ENCODE results near the gene TXNDC8.

DNA sequence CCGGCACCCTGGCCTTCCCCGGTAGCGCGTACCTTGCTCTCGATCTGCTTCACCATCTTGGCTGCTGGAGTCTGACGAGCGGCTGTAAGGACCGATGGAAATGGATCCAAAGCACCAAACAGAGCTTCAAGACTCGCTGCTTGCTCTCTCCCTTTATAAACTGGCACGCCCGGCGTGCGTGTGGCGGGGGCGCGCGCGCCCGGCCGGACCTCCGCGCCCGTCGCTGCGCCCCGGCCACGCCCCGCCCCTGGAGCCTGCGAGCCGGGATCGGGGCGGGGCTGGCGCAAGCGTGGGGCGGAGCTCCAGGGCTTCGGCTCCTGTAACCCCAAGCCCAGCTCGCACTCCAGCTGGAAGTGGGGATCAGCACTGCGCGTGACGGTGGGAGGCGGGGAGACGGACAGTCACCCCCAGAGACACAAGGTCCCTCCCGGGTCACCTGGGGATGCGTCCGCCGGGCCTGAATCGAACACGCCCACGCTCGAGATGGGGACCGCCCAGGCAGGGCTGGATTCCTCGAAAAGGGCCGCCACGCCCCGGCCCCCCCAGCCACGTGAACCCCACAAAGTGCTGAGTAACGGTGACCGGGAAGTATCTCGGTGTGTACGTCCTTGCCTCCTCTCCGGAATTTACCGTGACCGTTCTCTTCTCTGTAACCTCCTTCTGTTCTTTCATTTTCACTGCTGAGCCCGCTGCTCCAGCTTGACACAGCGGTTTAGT is 81.1 kb downstream of the TXNDC8 start, which contains the start of gene TXN:
- TF ChIP-seq, protein P1, sequence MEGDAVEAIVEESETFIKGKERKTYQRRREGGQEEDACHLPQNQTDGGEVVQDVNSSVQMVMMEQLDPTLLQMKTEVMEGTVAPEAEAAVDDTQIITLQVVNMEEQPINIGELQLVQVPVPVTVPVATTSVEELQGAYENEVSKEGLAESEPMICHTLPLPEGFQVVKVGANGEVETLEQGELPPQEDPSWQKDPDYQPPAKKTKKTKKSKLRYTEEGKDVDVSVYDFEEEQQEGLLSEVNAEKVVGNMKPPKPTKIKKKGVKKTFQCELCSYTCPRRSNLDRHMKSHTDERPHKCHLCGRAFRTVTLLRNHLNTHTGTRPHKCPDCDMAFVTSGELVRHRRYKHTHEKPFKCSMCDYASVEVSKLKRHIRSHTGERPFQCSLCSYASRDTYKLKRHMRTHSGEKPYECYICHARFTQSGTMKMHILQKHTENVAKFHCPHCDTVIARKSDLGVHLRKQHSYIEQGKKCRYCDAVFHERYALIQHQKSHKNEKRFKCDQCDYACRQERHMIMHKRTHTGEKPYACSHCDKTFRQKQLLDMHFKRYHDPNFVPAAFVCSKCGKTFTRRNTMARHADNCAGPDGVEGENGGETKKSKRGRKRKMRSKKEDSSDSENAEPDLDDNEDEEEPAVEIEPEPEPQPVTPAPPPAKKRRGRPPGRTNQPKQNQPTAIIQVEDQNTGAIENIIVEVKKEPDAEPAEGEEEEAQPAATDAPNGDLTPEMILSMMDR (IDR thresholded peaks at IDR 0.05; ENCODE audit: low read depth, low read length), result no peak
- no peak for TF ChIP-seq EZH2phosphoT487 (IDR thresholded peaks at IDR 0.05; ENCODE audit: low read depth)
